G401.6 (cell line): ENCODE measurements around the gene CABLES1.

Experiments
- FAIRE-seq: peaks from 2 replicates; lab custom pipeline; 2012; peaks lifted over from hg19 to GRCh38; lab: Jason Lieb, UNC

Gene CABLES1

GRCh38 chr18:23169673-23170044 is 34.4 kb downstream of the CABLES1 start:
- no peak for FAIRE-seq

GRCh38 chr18:23170137-23170536 is 34.9 kb downstream of the CABLES1 start:
- FAIRE-seq: no peak

- FAIRE-seq: no peak
Measured at GRCh38 chr18:23171581-23172156, 36.4 kb downstream of the CABLES1 start.

GRCh38 chr18:23172591-23173380 is 37.5 kb downstream of the CABLES1 start:
- FAIRE-seq: no peak

GRCh38 chr18:23173912-23174311 is 38.6 kb downstream of the CABLES1 start:
- FAIRE-seq: no peak

GRCh38 chr18:23176701-23177432 is 41.6 kb downstream of the CABLES1 start:
- no peak for FAIRE-seq

DNA sequence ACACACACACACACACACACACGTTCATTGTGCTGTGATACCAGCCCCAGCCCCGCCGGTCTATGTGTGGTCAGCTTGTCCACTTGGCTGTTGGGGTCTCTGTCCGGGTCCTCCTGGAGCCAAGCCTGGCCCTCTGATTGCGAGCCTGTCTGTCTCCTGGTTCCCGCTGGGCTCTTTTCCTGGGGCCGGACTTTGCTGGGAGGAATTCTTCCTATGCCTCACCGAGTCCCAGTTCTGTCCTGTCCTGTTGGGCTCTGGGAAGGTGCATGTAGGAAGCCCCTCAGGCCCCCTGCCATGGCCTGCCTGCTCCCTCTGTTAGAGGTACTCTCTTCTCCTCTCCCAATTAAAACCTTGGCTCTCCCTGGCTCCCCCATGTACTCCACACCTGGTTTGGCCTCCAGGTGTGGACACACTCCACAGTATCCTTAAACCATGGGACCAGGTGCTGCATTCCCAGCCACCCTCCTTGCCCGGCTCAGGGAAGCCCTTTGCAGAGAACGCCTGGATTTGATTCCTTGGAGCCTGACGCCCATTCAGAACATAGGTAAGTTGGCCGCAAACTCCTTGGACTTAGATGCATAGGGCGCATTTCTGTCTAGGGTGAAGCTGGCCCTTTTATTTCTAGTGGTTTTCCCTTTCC is 42.3 kb downstream of the CABLES1 start:
- no peak for FAIRE-seq

GRCh38 chr18:23178201-23178600 is 42.9 kb downstream of the CABLES1 start:
- FAIRE-seq: no peak

- FAIRE-seq: no peak
Measured at GRCh38 chr18:23178661-23179081, 43.4 kb downstream of the CABLES1 start.

GRCh38 chr18:23179416-23179815 is 44.1 kb downstream of the CABLES1 start:
- FAIRE-seq: no peak

DNA sequence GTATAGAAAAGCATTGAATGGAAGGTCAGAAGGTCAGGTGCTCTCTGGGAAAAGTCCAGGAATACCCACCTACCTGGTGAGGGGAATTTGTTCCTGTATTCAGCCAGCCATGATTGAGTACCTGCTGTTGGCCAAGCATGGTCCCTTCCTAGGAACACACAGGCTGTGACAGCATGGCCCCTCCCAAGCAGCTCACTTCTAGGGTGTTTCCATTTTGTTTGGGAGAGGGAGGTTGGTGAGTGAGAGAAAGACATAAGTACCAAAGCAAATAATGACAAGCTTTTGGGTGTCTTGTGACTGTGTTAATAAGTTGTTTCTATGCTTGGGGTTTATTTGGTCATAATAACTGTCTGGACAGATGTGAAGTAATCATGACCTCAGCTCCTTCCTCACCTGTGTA is 46.3 kb downstream of the CABLES1 start:
- FAIRE-seq: no peak

DNA sequence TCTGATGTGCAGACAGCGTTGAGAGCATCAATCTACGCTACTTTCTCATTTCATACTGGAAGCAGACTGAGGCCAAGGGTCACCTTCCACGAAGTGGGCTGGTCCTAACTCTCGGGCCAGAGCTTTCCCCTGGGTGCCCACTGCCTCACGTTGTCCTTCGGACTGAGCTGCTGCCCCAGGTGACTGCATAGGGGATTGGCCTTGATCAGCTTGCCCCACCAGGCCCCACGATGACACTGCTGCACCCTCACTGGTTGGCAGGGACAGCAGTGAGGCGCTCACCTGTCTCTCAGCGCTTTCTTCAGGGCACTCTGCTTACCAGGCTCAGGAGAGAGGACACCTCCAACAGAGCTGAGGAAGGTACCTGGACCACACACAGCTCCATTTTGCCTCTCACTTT is 47.3 kb downstream of the CABLES1 start:
- no peak for FAIRE-seq

DNA sequence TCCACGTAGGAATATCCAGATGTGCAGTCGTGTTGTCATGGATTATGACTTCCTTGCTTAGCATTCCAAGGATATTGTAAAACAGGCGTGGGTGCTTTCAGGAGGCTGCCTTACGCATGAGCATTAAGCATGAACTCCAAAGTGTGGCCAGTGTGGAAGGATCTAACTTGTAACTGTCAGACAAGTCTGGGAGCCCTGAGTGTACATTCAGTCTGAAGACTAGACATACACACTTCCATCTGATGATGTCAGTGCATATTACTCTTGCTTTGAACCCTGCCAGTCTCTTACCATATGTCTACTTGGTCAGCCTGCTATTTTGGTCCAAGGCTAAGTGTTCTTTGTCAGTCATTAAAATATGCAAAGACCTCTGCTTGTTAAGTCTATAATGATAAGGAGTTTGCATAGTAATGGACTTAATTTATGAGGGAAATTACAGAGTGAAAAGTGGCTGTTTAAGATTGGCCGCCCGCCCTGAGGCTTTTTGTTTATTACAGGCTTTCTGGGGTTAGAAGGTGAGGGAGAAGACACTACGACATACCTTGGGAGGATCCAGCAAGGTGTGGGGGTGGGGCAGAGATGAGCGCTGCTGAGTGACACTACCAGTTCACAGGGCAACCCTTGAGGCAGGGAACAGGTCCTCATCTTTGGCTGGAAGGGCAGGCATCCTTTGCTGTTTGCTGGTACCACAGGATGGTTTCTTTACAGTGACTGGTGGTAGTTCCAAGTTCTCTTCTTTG is 48.3 kb downstream of the CABLES1 start:
- FAIRE-seq: no peak

GRCh38 chr18:23186781-23187180 is 51.5 kb downstream of the CABLES1 start:
- no peak for FAIRE-seq

- FAIRE-seq: no peak
Measured at GRCh38 chr18:23188068-23188760, 52.9 kb downstream of the CABLES1 start.

GRCh38 chr18:23189099-23189498 is 53.8 kb downstream of the CABLES1 start:
- FAIRE-seq: no peak

DNA sequence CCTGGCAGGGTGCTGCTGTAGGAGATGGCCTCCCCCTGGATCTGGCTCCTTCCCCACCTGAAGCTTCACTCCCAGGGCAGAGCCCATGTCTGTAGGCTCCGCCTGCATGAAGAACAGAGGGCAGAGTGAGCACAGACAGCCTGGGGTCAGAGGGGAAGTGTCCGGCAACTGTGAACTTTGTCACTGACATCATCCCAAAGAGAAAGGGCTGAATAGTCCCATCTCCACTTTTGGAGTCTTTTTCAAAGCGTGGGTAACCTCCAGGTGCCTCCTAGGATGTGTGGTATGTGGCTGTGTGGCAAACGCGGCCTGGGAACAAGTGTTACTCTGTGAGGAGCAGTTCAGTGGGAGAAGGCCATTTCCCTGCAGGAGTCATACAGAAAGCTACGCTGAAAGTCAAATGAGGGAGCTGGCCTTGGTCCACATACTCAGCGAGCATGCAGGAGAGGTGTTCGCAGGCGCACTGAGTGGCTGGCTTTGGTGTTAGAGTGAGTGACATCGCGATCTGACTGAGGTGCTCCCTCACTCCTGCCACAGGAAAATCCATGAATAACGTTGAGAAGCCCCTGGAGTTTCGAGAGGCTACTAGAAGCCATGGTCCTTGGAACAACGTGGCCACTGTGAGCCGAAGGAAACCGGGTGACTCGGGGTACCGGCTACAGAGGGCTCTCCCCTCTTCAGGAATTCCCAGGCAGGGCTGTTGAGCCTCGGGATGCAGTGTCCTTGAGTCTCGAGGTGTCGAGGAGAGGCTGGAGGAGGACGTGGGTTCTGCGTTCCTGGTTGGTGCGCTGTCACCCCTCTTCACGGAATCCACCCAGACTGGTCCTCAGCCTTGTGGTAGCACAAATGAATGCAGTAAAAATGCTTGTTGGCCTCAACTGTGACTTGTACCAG is 54.7 kb downstream of the CABLES1 start:
- FAIRE-seq: no peak

DNA sequence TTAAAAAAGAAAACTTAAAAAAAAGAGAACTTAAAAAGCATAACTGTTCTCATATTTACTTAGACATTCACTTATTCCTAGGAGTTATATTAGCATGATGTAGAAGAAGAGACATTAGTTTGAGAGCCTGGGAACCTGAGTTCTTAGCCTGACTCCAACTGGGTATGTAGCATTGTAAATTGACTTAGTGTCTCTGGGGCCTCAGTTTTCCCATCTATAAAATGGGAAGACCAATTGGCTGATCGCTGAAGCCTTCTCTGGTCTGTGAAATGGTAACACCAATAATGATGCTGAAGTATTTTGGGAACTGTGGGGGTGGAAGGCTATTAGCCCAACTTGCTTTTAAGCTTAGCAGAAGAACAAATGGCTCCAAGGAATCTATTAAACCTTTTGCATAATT is 55.9 kb downstream of the CABLES1 start:
- FAIRE-seq: no peak

GRCh38 chr18:23193742-23194141 is 58.5 kb downstream of the CABLES1 start:
- FAIRE-seq: no peak

GRCh38 chr18:23194155-23194996 is 59.1 kb downstream of the CABLES1 start:
- FAIRE-seq: no peak
